Measurements from ENCODE around the gene CDA. TPM values are rescaled to one million over a fixed set of nuclear protein-coding genes. Genes with fewer than 3 reads are reported as not detected.

Gene CDA
- total and polyA plus RNA-seq, 2 of the 8 experiments (the other 6 are each of a cell fraction or from before 2014, with no cell fraction given) = 4.4 to 11.3 TPM

DNA sequence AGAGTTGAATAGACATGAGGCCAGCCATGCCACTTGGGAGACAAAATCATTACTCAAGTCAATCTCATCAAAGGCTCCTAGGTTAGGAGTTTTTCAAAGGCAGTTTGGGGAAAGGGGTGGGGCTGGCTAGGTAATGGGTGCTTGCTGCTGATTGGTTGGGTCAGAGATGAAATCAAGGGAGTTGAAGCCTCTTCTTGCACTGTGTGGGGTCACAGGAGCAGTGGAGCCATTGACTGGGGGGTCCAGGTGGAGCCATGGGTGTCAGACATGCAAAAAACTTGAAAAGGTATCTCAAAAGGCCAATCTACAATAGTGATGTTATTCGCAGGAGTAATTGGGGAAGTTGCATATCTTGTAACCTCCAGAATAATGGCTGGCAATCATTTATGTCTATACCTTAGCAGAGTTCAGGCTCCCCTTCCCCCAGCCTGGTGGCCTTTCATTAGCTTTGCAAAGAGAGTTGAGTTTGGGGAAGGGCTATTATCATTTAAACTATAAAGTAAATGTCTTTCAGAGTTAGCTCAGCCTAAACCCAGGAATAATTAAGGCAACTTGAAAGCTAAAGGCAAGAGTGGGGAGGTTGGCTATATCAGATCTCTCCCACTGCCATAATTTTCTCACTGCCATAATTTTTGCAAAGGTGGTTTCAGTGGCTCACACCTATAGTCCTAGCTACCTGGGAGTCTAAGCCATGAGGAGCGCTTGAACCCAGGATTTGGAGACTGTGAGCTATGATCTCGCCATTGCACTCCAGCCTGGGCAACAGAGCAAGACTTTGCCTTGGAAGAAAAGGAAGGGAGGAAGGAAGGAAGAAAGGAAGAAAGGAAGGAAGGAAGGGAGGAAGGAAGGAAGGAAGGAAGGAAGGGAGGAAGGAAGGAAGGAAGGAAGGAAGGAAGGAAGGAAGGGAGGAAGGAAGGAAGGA, 36.5 kb downstream of the CDA start (continued):
- no peak for TF ChIP-seq ATF3 (IDR thresholded peaks at IDR 0.05; ENCODE audit: insufficient read depth, low read depth, low read length)
- no peak for TF ChIP-seq SUZ12 (IDR thresholded peaks at IDR 0.05; ENCODE audit: low read length)
- TF ChIP-seq ASH2L (IDR thresholded peaks at IDR 0.05; ENCODE audit: low read length) = peak; percentile 39
- TF ChIP-seq SIRT6 (IDR thresholded peaks at IDR 0.05; ENCODE audit: low read length) = no peak
- no peak for TF ChIP-seq SAP30 (IDR thresholded peaks at IDR 0.05; ENCODE audit: insufficient read depth, insufficient replicate concordance, low read length)
- no peak for TF ChIP-seq KDM1A (IDR thresholded peaks at IDR 0.05; ENCODE audit: borderline replicate concordance, low read length)
- no peak for TF ChIP-seq HDAC6 (IDR thresholded peaks at IDR 0.05; ENCODE audit: low read depth, low read length)
- TF ChIP-seq RBBP5 (IDR thresholded peaks at IDR 0.05; ENCODE audit: borderline replicate concordance, low read depth, low read length) = no peak
- TF ChIP-seq GABPA (IDR thresholded peaks at IDR 0.05; ENCODE audit: borderline replicate concordance, insufficient read depth, low read length) = no peak
- TF ChIP-seq RFX5 (IDR thresholded peaks at IDR 0.05; ENCODE audit: borderline replicate concordance, low read depth, low read length) = no peak
- no peak for TF ChIP-seq KDM5A (IDR thresholded peaks at IDR 0.05; ENCODE audit: low read length)
- TF ChIP-seq NANOG (IDR thresholded peaks at IDR 0.05; ENCODE audit: insufficient read depth, low read depth, low read length, poor library complexity, severe bottlenecking) = no peak
- no peak for TF ChIP-seq CHD1 (IDR thresholded peaks at IDR 0.05; ENCODE audit: low read depth, low read length)
- TF ChIP-seq KDM4A (IDR thresholded peaks at IDR 0.05; ENCODE audit: low read depth, low read length, severe bottlenecking) = no peak
- peak; percentile 40; the same call in 1 of the 2 replicates for TF ChIP-seq SP1 (IDR thresholded peaks at IDR 0.05; ENCODE audit: low read depth, low read length)
- no peak for TF ChIP-seq EGR1 (IDR thresholded peaks at IDR 0.05; ENCODE audit: borderline replicate concordance, low read depth, low read length)
- no peak for TF ChIP-seq TAF1 (IDR thresholded peaks at IDR 0.05; ENCODE audit: low read depth, low read length)
- TF ChIP-seq YY1 (IDR thresholded peaks at IDR 0.05; ENCODE audit: low read depth, low read length) = no peak

Data from H1 (cell line).